Activated naive CD8-positive, alpha-beta T cell (primary cell): ENCODE results near the gene JAZF1.

Experiments used
- H3K27ac Mint-ChIP-seq: one replicate; pipeline ENCODE4 v1.8.0; 2021; ENCODE audit warnings: mixed read lengths
- H3K27me3 Mint-ChIP-seq: one replicate; pipeline ENCODE4 v1.8.0; 2021; ENCODE audit warnings: mixed read lengths
- H3K36me3 Mint-ChIP-seq: one replicate; pipeline ENCODE4 v1.8.0; 2021; ENCODE audit warnings: mixed read lengths
- H3K4me1 Mint-ChIP-seq: one replicate; pipeline ENCODE4 v1.8.0; 2021; ENCODE audit warnings: low read depth, mixed read lengths
- H3K4me3 Mint-ChIP-seq: one replicate; pipeline ENCODE4 v1.8.0; 2021; ENCODE audit warnings: mild to moderate bottlenecking, mixed read lengths
- H3K9me3 Mint-ChIP-seq: one replicate; pipeline ENCODE4 v1.8.0; 2021; ENCODE audit warnings: low read depth, mixed read lengths

The JAZF1 gene

GRCh38 chr7:28125431-28126409 is 54.9 kb downstream of the JAZF1 start:
- H3K4me1 Mint-ChIP-seq: peaks cover 51% of the 10 kb centered on the region
- H3K4me3 Mint-ChIP-seq: no peak overlapping the region
- peaks cover 5% of the 10 kb centered on the region for H3K36me3 Mint-ChIP-seq
- H3K27me3 Mint-ChIP-seq: no peaks in the 10 kb centered on the region
- no peaks in the 10 kb centered on the region for H3K9me3 Mint-ChIP-seq
- H3K27ac Mint-ChIP-seq: peak overlapping the region; percentile 17

GRCh38 chr7:28124413-28124812 is 56.2 kb downstream of the JAZF1 start:
- H3K4me1 Mint-ChIP-seq: peaks cover 63% of the 10 kb centered on the region
- peaks cover 5% of the 10 kb centered on the region for H3K36me3 Mint-ChIP-seq
- no peak overlapping the region for H3K4me3 Mint-ChIP-seq
- H3K9me3 Mint-ChIP-seq: no peaks in the 10 kb centered on the region
- H3K27ac Mint-ChIP-seq: no peak overlapping the region
- H3K27me3 Mint-ChIP-seq: no peaks in the 10 kb centered on the region

DNA sequence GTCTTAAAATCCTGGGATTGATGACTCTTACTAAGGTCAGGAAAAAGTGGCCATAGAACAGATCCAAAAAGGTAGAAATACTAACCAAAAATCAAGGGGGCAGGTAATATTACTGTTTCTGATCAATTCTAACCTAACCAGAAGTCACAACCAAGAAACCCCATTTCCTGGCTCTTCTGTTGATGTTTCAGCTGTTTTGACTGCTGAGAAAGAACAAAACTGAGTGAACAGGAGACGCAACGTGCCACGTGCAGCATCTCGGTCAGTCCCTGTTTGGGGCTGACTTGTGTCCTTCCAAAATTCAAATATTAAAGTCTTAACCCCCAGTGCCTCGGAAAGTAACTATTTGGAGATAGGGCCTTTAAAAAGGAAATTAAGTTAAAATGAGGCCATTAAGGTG is 56.8 kb downstream of the JAZF1 start:
- H3K9me3 Mint-ChIP-seq: no peaks in the 10 kb centered on the region
- peaks cover 64% of the 10 kb centered on the region for H3K4me1 Mint-ChIP-seq
- H3K4me3 Mint-ChIP-seq: no peak overlapping the region
- peak overlapping the region; percentile 36 for H3K27ac Mint-ChIP-seq
- H3K36me3 Mint-ChIP-seq: peaks cover 5% of the 10 kb centered on the region
- no peaks in the 10 kb centered on the region for H3K27me3 Mint-ChIP-seq

GRCh38 chr7:28121496-28121895 is 59.1 kb downstream of the JAZF1 start:
- H3K4me3 Mint-ChIP-seq: no peak overlapping the region
- peaks cover 58% of the 10 kb centered on the region for H3K4me1 Mint-ChIP-seq
- no peak overlapping the region for H3K27ac Mint-ChIP-seq

GRCh38 chr7:28116041-28116440 is 64.6 kb downstream of the JAZF1 start:
- no peak overlapping the region for H3K4me3 Mint-ChIP-seq
- no peak overlapping the region for H3K27ac Mint-ChIP-seq
- H3K36me3 Mint-ChIP-seq: no peaks in the 10 kb centered on the region
- H3K27me3 Mint-ChIP-seq: no peaks in the 10 kb centered on the region
- peaks cover 21% of the 10 kb centered on the region for H3K4me1 Mint-ChIP-seq
- H3K9me3 Mint-ChIP-seq: no peaks in the 10 kb centered on the region

More at GRCh38 chr7:28121496-28121895, 59.1 kb downstream of the JAZF1 start:
- H3K36me3 Mint-ChIP-seq: no peaks in the 10 kb centered on the region
- H3K27me3 Mint-ChIP-seq: no peaks in the 10 kb centered on the region
- H3K9me3 Mint-ChIP-seq: no peaks in the 10 kb centered on the region

- no peak overlapping the region for H3K27ac Mint-ChIP-seq
- no peak overlapping the region for H3K4me3 Mint-ChIP-seq
- no peaks in the 10 kb centered on the region for H3K27me3 Mint-ChIP-seq
- H3K36me3 Mint-ChIP-seq: no peaks in the 10 kb centered on the region
- no peaks in the 10 kb centered on the region for H3K9me3 Mint-ChIP-seq
- H3K4me1 Mint-ChIP-seq: peaks cover 17% of the 10 kb centered on the region
Observed at GRCh38 chr7:28115261-28115660, 65.3 kb downstream of the JAZF1 start.

- Mint-ChIP-seq H3K4me3 (no peak overlapping the region), H3K9me3 (no peaks in the 10 kb centered on the region)
Observed at GRCh38 chr7:28114056-28114455, 66.5 kb downstream of the JAZF1 start.

DNA sequence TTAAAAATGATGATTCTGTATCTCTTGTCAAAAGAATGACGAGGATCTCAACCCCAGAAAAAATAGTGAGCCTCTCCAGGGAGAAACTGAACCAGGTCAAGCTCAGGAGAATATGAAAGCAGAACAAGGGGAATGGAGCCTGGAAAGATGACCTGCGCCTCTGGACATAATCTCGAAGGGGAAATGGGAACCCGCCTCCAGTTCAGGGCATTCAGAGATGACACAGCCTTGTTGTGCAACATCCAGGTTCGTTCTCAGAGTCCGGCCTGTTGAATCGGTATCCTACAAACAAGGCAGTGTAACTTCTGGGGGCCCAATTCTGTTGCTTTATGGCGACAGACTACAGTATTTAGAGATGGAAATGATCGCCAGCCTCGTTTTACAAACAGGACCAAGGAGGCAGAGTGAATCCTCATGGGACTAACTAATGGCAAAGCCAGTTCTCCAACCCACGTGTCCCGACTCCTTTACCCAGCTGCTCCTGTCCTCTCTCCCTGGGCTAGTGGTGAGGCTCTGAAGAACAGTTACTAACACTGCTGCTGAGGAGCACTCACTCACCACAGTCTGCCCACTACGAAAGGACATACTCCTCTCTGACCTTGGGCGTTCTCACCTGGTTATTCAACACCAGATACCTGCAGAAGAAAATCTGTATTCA is 67.6 kb downstream of the JAZF1 start:
- H3K27me3 Mint-ChIP-seq: no peaks in the 10 kb centered on the region
- H3K4me3 Mint-ChIP-seq: no peak overlapping the region
- no peak overlapping the region for H3K27ac Mint-ChIP-seq
- peaks cover 4% of the 10 kb centered on the region for H3K36me3 Mint-ChIP-seq
- H3K4me1 Mint-ChIP-seq: peaks cover 5% of the 10 kb centered on the region
- H3K9me3 Mint-ChIP-seq: no peaks in the 10 kb centered on the region

More at GRCh38 chr7:28114056-28114455, 66.5 kb downstream of the JAZF1 start:
- Mint-ChIP-seq H3K27ac (no peak overlapping the region), H3K36me3 (no peaks in the 10 kb centered on the region), H3K27me3 (no peaks in the 10 kb centered on the region), H3K4me1 (peaks cover 5% of the 10 kb centered on the region)

DNA sequence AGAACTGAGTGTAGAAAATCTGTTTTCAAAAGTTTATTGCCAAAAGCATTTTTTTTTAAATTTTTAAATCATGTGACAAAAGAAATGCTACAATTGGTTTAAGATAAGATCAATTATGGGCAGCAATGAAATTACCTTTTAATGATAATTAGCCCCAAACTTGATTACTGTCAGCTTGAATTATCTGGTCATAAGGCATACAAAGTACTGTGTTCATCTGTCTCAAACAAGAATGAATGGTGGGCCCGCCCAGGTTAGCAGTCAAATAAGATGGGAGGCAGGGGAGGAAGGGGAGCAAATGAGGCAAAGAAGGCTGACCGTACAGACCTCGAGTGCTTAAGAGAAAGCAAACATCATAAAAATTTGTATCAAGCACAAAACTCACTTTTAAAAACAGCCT is 68.1 kb downstream of the JAZF1 start:
- Mint-ChIP-seq H3K4me3 (no peak overlapping the region), H3K36me3 (peaks cover 5% of the 10 kb centered on the region), H3K27me3 (no peaks in the 10 kb centered on the region), H3K9me3 (no peaks in the 10 kb centered on the region), H3K4me1 (peaks cover 5% of the 10 kb centered on the region), H3K27ac (no peak overlapping the region)

DNA sequence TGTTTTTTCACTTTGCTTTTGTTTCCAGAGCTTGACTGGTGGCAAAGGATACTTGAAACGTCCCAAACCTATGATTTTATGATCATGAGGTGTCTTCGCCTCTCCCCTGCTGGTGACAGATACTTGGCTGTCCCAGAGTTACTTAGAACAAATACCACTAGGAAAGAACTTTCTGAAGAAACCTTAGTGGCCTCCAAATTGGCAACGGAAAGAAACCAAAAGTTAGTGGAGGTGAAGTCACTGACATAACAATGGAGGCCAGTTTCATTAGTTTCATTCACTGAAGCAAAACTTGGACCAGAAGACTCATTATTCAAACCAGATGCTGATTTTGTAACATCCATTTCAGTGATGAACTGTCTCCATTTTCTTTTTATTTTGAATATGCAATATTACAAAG is 68.6 kb downstream of the JAZF1 start:
- Mint-ChIP-seq H3K36me3 (peaks cover 5% of the 10 kb centered on the region), H3K4me3 (no peak overlapping the region), H3K27ac (no peak overlapping the region), H3K27me3 (no peaks in the 10 kb centered on the region), H3K9me3 (no peaks in the 10 kb centered on the region), H3K4me1 (peaks cover 5% of the 10 kb centered on the region)

DNA sequence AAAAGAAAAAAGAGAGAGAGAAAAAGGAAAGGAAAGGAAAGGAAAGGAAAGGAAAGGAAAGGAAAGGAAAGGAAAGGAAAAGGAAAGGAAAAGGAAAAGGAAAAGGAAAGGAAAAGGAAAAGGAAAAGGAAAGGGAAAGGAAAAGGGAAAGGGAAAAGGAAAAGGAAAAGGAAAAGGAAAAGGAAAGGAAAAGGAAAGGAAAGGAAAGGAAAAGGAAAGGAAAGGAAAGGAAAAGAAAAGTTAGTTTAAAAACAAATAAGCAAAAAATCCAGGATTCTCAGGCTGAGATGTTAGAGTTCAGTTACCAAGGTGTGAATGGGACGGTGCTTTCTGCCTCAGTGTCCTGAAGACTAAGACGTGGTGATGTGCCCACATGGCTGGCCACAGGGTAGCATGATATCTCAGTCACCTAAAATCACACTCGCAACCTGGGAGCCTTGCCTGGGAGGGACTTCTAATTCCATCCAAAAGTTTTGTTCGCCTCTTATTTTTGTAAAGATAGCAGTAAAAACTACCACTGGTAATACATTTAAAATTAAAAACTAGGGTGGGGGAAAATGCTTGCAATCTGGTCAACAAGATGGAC is 70.1 kb downstream of the JAZF1 start:
- Mint-ChIP-seq H3K4me1 (peaks cover 2% of the 10 kb centered on the region), H3K27ac (no peak overlapping the region)

GRCh38 chr7:28108747-28109146 is 71.8 kb downstream of the JAZF1 start:
- no peak overlapping the region for H3K27ac Mint-ChIP-seq
- no peaks in the 10 kb centered on the region for H3K9me3 Mint-ChIP-seq

More for the DNA sequence above, 70.1 kb downstream of the JAZF1 start:
- Mint-ChIP-seq H3K27me3 (no peaks in the 10 kb centered on the region), H3K4me3 (no peak overlapping the region), H3K9me3 (no peaks in the 10 kb centered on the region), H3K36me3 (peaks cover 5% of the 10 kb centered on the region)

GRCh38 chr7:28107960-28108359 is 72.6 kb downstream of the JAZF1 start:
- no peaks in the 10 kb centered on the region for H3K9me3 Mint-ChIP-seq

More at GRCh38 chr7:28108747-28109146, 71.8 kb downstream of the JAZF1 start:
- no peaks in the 10 kb centered on the region for H3K4me1 Mint-ChIP-seq
- peaks cover 5% of the 10 kb centered on the region for H3K36me3 Mint-ChIP-seq
- H3K4me3 Mint-ChIP-seq: no peak overlapping the region
- H3K27me3 Mint-ChIP-seq: no peaks in the 10 kb centered on the region

DNA sequence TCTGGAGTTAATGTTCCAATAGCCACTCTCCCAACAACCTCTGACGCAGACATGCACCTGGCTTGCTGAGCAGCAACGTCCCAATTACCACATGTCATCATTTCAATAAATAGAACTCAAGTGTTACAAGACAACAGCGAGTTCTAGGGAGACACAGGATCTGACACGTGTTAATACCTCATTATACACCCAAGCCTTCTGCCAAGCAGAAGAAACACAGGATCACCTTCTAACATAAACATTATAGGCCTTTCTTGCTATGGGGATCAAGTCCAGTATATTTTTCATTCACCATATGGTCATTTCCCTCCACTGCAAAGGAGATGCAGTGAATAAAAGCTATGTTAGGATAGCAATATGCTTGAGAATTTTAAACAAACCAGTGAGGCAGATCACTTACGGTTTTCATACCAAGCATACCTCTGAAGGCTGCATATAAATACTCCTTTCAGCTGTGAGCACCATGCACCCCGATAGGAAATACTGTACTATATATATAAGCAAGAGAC is 74.2 kb downstream of the JAZF1 start:
- H3K27ac Mint-ChIP-seq: no peak overlapping the region
- H3K4me3 Mint-ChIP-seq: no peak overlapping the region
- H3K36me3 Mint-ChIP-seq: peaks cover 9% of the 10 kb centered on the region
- no peaks in the 10 kb centered on the region for H3K4me1 Mint-ChIP-seq
- H3K9me3 Mint-ChIP-seq: no peaks in the 10 kb centered on the region
- no peaks in the 10 kb centered on the region for H3K27me3 Mint-ChIP-seq

More at GRCh38 chr7:28107960-28108359, 72.6 kb downstream of the JAZF1 start:
- no peaks in the 10 kb centered on the region for H3K27me3 Mint-ChIP-seq
- H3K36me3 Mint-ChIP-seq: peaks cover 9% of the 10 kb centered on the region
- no peaks in the 10 kb centered on the region for H3K4me1 Mint-ChIP-seq
- no peak overlapping the region for H3K4me3 Mint-ChIP-seq
- no peak overlapping the region for H3K27ac Mint-ChIP-seq

DNA sequence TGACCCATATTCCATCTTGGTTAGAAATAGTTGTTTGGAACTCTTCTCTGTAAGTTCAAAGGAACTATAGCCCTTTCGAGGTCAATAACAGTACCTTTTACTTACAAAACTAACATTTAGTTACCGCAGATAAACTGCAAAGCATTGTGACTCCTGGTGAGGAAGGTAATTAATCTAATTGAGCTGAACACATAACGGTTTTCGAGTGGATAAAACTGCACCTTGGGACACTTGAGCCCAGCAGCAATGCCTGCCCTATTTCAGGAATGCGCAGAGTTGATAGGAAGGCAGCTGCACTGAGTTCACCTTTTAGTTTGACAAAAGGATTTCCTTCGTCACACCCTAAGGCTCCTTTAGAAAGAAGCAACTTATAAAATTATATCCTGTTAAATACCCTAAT is 75.4 kb downstream of the JAZF1 start:
- Mint-ChIP-seq H3K36me3 (peaks cover 9% of the 10 kb centered on the region), H3K27me3 (no peaks in the 10 kb centered on the region), H3K4me3 (no peak overlapping the region), H3K9me3 (no peaks in the 10 kb centered on the region), H3K27ac (no peak overlapping the region), H3K4me1 (no peaks in the 10 kb centered on the region)
